HL-60 (cell line): ENCODE results near the gene UGT1A7.

Source experiments
- DNase-seq, 2 experiments: peaks; one replicate each; pipeline ENCODE4 v3.0.0-alpha.2; 2010 to 2020; ENCODE audit warnings: low read depth in 1 of 2, low spot score in 1 of 2
- H3K27ac ChIP-seq: fragments of 250-450 bp; sonication (Bioruptor Pico); replicated peaks from 2 replicates; pipeline ENCODE4 v1.5.1; 2020; ENCODE audit warnings: mild to moderate bottlenecking, moderate library complexity
- H3K27me3 ChIP-seq: fragments of 250-450 bp; sonication (Bioruptor Pico); 2 replicates; pipeline ENCODE4 v1.5.1; 2021; ENCODE audit warnings: mild to moderate bottlenecking, moderate library complexity; ENCODE audit not compliant: insufficient read depth, poor library complexity, severe bottlenecking
- H3K4me3 ChIP-seq: replicated peaks from 2 replicates; pipeline ENCODE4 v1.5.1; 2011; ENCODE audit warnings: mild to moderate bottlenecking, control low read depth, low read length; ENCODE audit not compliant: insufficient read depth
- CTCF ChIP-seq: IDR thresholded peaks from one replicate; pipeline ENCODE4 v1.5.1; 2011; ENCODE audit warnings: low read length, control low read depth, inconsistent platforms; ENCODE audit not compliant: insufficient read depth
- GABPA ChIP-seq: IDR thresholded peaks from 2 replicates; pipeline ENCODE4 v1.6.1; 2012; ENCODE audit warnings: low read depth
- POLR2AphosphoS5 ChIP-seq: IDR thresholded peaks from 2 replicates; pipeline ENCODE4 v1.6.1; 2012; ENCODE audit warnings: low read depth
- REST ChIP-seq: IDR thresholded peaks from 2 replicates; pipeline ENCODE4 v1.6.1; 2012; ENCODE audit warnings: low read depth; ENCODE audit not compliant: insufficient replicate concordance
- SPI1 ChIP-seq: IDR thresholded peaks from 2 replicates; pipeline ENCODE4 v1.6.1; 2012; ENCODE audit warnings: low read depth, mild to moderate bottlenecking, borderline replicate concordance

Gene UGT1A7

GRCh38 chr2:233679196-233679595 is 2.5 kb upstream of the UGT1A7 start:
- no peak for TF ChIP-seq SPI1
- no peak for TF ChIP-seq REST
- no peak for TF ChIP-seq POLR2AphosphoS5
- TF ChIP-seq GABPA: no peak
- no peak for TF ChIP-seq CTCF
- no peak for DNase-seq
- Histone ChIP-seq H3K27me3 (no peaks in the 10 kb centered on the region), H3K4me3 (no peak overlapping the region), H3K27ac (no peak overlapping the region)

- TF ChIP-seq GABPA: no peak
- TF ChIP-seq SPI1: no peak
- no peak for TF ChIP-seq REST
- TF ChIP-seq POLR2AphosphoS5: no peak
- no peak for TF ChIP-seq CTCF
- DNase-seq: no peak
- Histone ChIP-seq H3K27me3 (no peaks in the 10 kb centered on the region), H3K4me3 (no peak overlapping the region), H3K27ac (no peak overlapping the region)
These were observed 1.2 kb upstream of the UGT1A7 start for GRCh38 chr2:233680361-233681045.

- no peak overlapping the region for H3K27ac ChIP-seq
- H3K27me3 ChIP-seq: no peaks in the 10 kb centered on the region
- TF ChIP-seq REST: no peak
- no peak for TF ChIP-seq POLR2AphosphoS5
- no peak for TF ChIP-seq GABPA
- no peak for TF ChIP-seq SPI1
- no peak for TF ChIP-seq CTCF
- DNase-seq: no peak
- no peak overlapping the region for H3K4me3 ChIP-seq
These were observed 2.9 kb downstream of the UGT1A7 start for GRCh38 chr2:233684640-233685039.
